Neutrophil (primary cell): Measurements from ENCODE around the gene RRBP1.

Source experiments
- H3K27ac ChIP-seq: fragments of 200-600 bp; sonication (generic); 2 replicates; pipeline ENCODE4 v1.5.1; 2016; ENCODE audit warnings: mild to moderate bottlenecking, moderate library complexity
- H3K27me3 ChIP-seq: fragments of 200-600 bp; sonication (generic); 2 replicates; pipeline ENCODE4 v1.6.0; 2016; ENCODE audit warnings: mild to moderate bottlenecking
- H3K36me3 ChIP-seq: fragments of 200-600 bp; sonication (generic); 2 replicates; pipeline ENCODE4 v1.5.1; 2017
- H3K4me1 ChIP-seq, 2 experiments: fragments of 200-600 bp in 1 of 2; sonication (generic) in 1 of 2; 1 replicate in 1 of 2; 2 replicates in 1 of 2; pipeline versions ENCODE4 v1.5.1 to v1.6.1; 2013 to 2016; ENCODE audit warnings: low read depth in 1 of 2, low read length in 1 of 2, mild to moderate bottlenecking in 1 of 2, moderate library complexity in 1 of 2; ENCODE audit not compliant: control insufficient read depth in 1 of 2, insufficient read depth in 1 of 2
- H3K4me3 ChIP-seq, 2 experiments: fragments of 200-600 bp in 1 of 2; sonication (generic) in 1 of 2; 1 replicate in 1 of 2; 2 replicates in 1 of 2; pipeline ENCODE4 v1.5.1; 2013 to 2016; ENCODE audit warnings: low read depth in 1 of 2, low read length in 1 of 2, mild to moderate bottlenecking in 1 of 2, moderate library complexity in 1 of 2
- H3K9me3 ChIP-seq: fragments of 200-600 bp; sonication (generic); 2 replicates; pipeline ENCODE4 v1.5.1; 2016
- TF ChIP-seq, protein P1 (sequence below): fragments of 200-600 bp; sonication (generic); IDR thresholded peaks from 2 replicates; pipeline ENCODE4 v1.5.1; 2016; ENCODE audit warnings: antibody characterized with exemption

Gene RRBP1

GRCh38 chr20:17682103-17682888, at the start of gene RRBP1:
TSS of gene RRBP1 (minus strand) at chr20:17682242. CDS start at chr20:17660507, 21,735 bp downstream.
- no peaks in the 10 kb centered on the region for H3K9me3 ChIP-seq
- H3K4me1 ChIP-seq: peaks cover 19 to 24% of the 10 kb centered on the region in 2 experiments
- TF ChIP-seq, protein P1, sequence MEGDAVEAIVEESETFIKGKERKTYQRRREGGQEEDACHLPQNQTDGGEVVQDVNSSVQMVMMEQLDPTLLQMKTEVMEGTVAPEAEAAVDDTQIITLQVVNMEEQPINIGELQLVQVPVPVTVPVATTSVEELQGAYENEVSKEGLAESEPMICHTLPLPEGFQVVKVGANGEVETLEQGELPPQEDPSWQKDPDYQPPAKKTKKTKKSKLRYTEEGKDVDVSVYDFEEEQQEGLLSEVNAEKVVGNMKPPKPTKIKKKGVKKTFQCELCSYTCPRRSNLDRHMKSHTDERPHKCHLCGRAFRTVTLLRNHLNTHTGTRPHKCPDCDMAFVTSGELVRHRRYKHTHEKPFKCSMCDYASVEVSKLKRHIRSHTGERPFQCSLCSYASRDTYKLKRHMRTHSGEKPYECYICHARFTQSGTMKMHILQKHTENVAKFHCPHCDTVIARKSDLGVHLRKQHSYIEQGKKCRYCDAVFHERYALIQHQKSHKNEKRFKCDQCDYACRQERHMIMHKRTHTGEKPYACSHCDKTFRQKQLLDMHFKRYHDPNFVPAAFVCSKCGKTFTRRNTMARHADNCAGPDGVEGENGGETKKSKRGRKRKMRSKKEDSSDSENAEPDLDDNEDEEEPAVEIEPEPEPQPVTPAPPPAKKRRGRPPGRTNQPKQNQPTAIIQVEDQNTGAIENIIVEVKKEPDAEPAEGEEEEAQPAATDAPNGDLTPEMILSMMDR: peak; percentile 82
- no peaks in the 10 kb centered on the region for H3K36me3 ChIP-seq
- H3K27me3 ChIP-seq: peaks cover 23% of the 10 kb centered on the region
- peak within 1 kb of the TSS; percentile 92 for H3K27ac ChIP-seq
- peak within 1 kb of the TSS; percentile 85 to 89 for H3K4me3 ChIP-seq

GRCh38 chr20:17731233-17731632, 49.2 kb upstream of the RRBP1 start:
- H3K9me3 ChIP-seq: no peaks in the 10 kb centered on the region
- H3K4me3 ChIP-seq: no peak overlapping the region
- TF ChIP-seq, protein P1: no peak
- H3K27me3 ChIP-seq: no peaks in the 10 kb centered on the region
- no peaks in the 10 kb centered on the region for H3K36me3 ChIP-seq
- H3K27ac ChIP-seq: no peak overlapping the region
- H3K4me1 ChIP-seq: no peaks in the 10 kb centered on the region

- Histone ChIP-seq H3K4me1 (no peaks in the 10 kb centered on the region), H3K4me3 (no peak overlapping the region), H3K9me3 (no peaks in the 10 kb centered on the region), H3K27ac (no peak overlapping the region), H3K36me3 (no peaks in the 10 kb centered on the region), H3K27me3 (no peaks in the 10 kb centered on the region)
- TF ChIP-seq, protein P1: no peak
These were observed 48.0 kb upstream of the RRBP1 start for GRCh38 chr20:17730071-17730470.

DNA sequence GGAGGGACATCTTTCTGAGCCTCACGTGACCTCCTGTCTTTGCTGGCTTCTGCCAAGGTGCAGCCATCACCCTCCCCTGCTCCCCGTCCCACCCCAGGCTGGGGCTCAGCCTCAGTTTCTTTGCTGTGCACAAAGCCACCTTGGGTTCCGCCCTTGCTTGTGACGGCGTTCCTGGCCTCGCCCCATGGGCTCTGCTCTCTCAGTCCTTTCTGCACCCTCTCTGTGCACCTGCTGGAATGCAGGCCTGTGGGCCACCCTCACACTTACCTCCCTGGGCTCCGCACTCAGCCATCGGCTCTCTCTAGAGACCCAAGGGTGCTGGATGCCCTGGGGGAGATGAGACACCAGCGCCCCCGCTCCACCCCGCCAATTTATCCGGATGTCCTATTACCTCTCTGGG, 46.0 kb upstream of the RRBP1 start:
- no peak overlapping the region for H3K27ac ChIP-seq
- no peaks in the 10 kb centered on the region for H3K36me3 ChIP-seq
- no peaks in the 10 kb centered on the region for H3K9me3 ChIP-seq
- TF ChIP-seq, protein P1: no peak
- H3K27me3 ChIP-seq: peaks cover 5% of the 10 kb centered on the region
- H3K4me1 ChIP-seq: no peaks in the 10 kb centered on the region
- no peak overlapping the region for H3K4me3 ChIP-seq

- Histone ChIP-seq H3K9me3 (no peaks in the 10 kb centered on the region), H3K4me1 (no peaks in the 10 kb centered on the region)
These were observed 45.3 kb upstream of the RRBP1 start for GRCh38 chr20:17727351-17727750.

More at GRCh38 chr20:17727351-17727750, 45.3 kb upstream of the RRBP1 start:
- TF ChIP-seq, protein P1: no peak
- H3K36me3 ChIP-seq: no peaks in the 10 kb centered on the region
- peaks cover 9% of the 10 kb centered on the region for H3K27me3 ChIP-seq
- H3K4me3 ChIP-seq: no peak overlapping the region
- H3K27ac ChIP-seq: no peak overlapping the region
